SK-N-SH treated with all-trans-retinoic acid at 6 μM for 48 hours (cell line): ENCODE results near the gene CPZ.

Experiments used
- ATAC-seq: fragments of 200-7000 bp; cut with Tn5 transposase; 3 replicates; pipeline ENCODE4 v1.9.1; 2020; ENCODE audit warnings: mild to moderate bottlenecking, moderate library complexity
- ARNTL ChIP-seq: fragments of 450-650 bp; formaldehyde crosslinking; IDR thresholded peaks from 2 replicates; pipeline ENCODE4 v1.5.0; 2020; ENCODE audit warnings: low read depth, mild to moderate bottlenecking, moderate library complexity, borderline replicate concordance
- BACH2 ChIP-seq: fragments of 250-450 bp; sonication (Bioruptor Pico); IDR thresholded peaks from 2 replicates; pipeline ENCODE4 v1.9.0; 2021; ENCODE audit warnings: mild to moderate bottlenecking, borderline replicate concordance
- CSDC2 ChIP-seq: fragments of 250-450 bp; sonication (Bioruptor Pico); IDR thresholded peaks from 2 replicates; pipeline ENCODE4 v1.5.0; 2020; ENCODE audit warnings: mild to moderate bottlenecking, moderate library complexity
- ESRRG ChIP-seq: fragments of 250-450 bp; sonication (Bioruptor Pico); IDR thresholded peaks from 2 replicates; pipeline ENCODE4 v1.6.1; 2021; ENCODE audit warnings: mild to moderate bottlenecking
- GLIS3 ChIP-seq: fragments of 250-450 bp; sonication (Bioruptor Pico); IDR thresholded peaks from 2 replicates; pipeline ENCODE4 v1.5.0; 2020; ENCODE audit warnings: mild to moderate bottlenecking, moderate library complexity
- ISL1 ChIP-seq: fragments of 250-450 bp; sonication (Bioruptor Pico); IDR thresholded peaks from 2 replicates; pipeline ENCODE4 v2.1.2; 2022; ENCODE audit warnings: mild to moderate bottlenecking, moderate library complexity
- OSR1 ChIP-seq: fragments of 250-450 bp; sonication (Bioruptor Pico); IDR thresholded peaks from 2 replicates; pipeline ENCODE4 v1.8.0; 2022; ENCODE audit warnings: moderate library complexity, mild to moderate bottlenecking, inconsistent platforms
- PPARA ChIP-seq: fragments of 250-450 bp; sonication (Bioruptor Pico); IDR thresholded peaks from 2 replicates; pipeline ENCODE4 v1.5.0; 2020; ENCODE audit warnings: mild to moderate bottlenecking, borderline replicate concordance
- RARB ChIP-seq: fragments of 250-450 bp; sonication (Bioruptor Pico); IDR thresholded peaks from 2 replicates; pipeline ENCODE4 v1.8.0; 2021; ENCODE audit warnings: mild to moderate bottlenecking, moderate library complexity
- SNAI2 ChIP-seq: fragments of 250-450 bp; sonication (Bioruptor Pico); IDR thresholded peaks from 2 replicates; pipeline ENCODE4 v1.5.0; 2020; ENCODE audit warnings: mild to moderate bottlenecking, moderate library complexity
- TOX ChIP-seq: fragments of 250-450 bp; sonication (Bioruptor Pico); IDR thresholded peaks from 2 replicates; pipeline ENCODE4 v1.8.0; 2021; ENCODE audit warnings: mild to moderate bottlenecking, moderate library complexity, borderline replicate concordance
- ZFP3 ChIP-seq: fragments of 250-450 bp; sonication (Bioruptor Pico); IDR thresholded peaks from 2 replicates; pipeline ENCODE4 v1.5.0; 2020; ENCODE audit warnings: mild to moderate bottlenecking, moderate library complexity
- ZFP30 ChIP-seq: fragments of 450-650 bp; formaldehyde crosslinking; IDR thresholded peaks from 2 replicates; pipeline ENCODE4 v1.5.0; 2022; ENCODE audit warnings: mild to moderate bottlenecking, moderate library complexity
- ZNF565 ChIP-seq: fragments of 450-650 bp; formaldehyde crosslinking; conservative IDR thresholded peaks from 2 replicates; pipeline ENCODE4 v1.5.0; 2020; ENCODE audit warnings: low read depth, mild to moderate bottlenecking, moderate library complexity
- ZNF70 ChIP-seq: fragments of 450-650 bp; formaldehyde crosslinking; IDR thresholded peaks from 2 replicates; pipeline ENCODE4 v1.5.0; 2020; ENCODE audit warnings: mild to moderate bottlenecking, moderate library complexity
- ZNF8 ChIP-seq: fragments of 450-650 bp; formaldehyde crosslinking; IDR thresholded peaks from 2 replicates; pipeline ENCODE4 v1.5.0; 2020; ENCODE audit warnings: mild to moderate bottlenecking, moderate library complexity
- TF ChIP-seq, protein P1 (sequence below): fragments of 250-450 bp; sonication (Bioruptor Pico); IDR thresholded peaks from 2 replicates; pipeline ENCODE4 v1.8.0; 2020; ENCODE audit warnings: mild to moderate bottlenecking, moderate library complexity, borderline replicate concordance
- TF ChIP-seq, protein P2 (sequence below): fragments of 250-450 bp; sonication (Bioruptor Pico); IDR thresholded peaks from 2 replicates; pipeline ENCODE4 v1.5.1; 2020; ENCODE audit warnings: low read depth, mild to moderate bottlenecking, moderate library complexity
- TF ChIP-seq, protein P3 (sequence below): fragments of 250-450 bp; sonication (Bioruptor Pico); IDR thresholded peaks from 2 replicates; pipeline ENCODE4 v1.5.0; 2020; ENCODE audit warnings: mild to moderate bottlenecking, moderate library complexity
- TF ChIP-seq, protein P4 (sequence below): fragments of 250-450 bp; sonication (Bioruptor Pico); IDR thresholded peaks from 2 replicates; pipeline ENCODE4 v1.5.1; 2021; ENCODE audit warnings: mild to moderate bottlenecking, moderate library complexity

Gene CPZ

DNA sequence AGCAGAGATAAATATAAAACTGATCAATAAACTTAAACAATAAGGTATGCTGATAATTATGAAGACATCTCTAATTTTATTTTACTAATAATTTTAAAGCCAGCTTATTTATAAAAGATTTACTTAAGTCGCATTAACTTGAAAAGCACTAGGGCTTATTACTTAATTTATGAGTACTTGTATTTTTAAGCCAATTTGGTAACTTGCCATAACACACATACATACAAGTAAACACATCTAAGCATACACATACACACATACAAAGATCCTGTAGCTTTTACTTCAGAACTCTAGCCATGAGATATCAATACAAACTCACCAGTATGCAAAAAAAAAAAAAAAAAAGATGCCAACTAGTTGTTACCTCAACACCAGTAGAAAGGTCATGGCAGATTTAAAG is 22.4 kb upstream of the CPZ start:
- TF ChIP-seq, protein P1, sequence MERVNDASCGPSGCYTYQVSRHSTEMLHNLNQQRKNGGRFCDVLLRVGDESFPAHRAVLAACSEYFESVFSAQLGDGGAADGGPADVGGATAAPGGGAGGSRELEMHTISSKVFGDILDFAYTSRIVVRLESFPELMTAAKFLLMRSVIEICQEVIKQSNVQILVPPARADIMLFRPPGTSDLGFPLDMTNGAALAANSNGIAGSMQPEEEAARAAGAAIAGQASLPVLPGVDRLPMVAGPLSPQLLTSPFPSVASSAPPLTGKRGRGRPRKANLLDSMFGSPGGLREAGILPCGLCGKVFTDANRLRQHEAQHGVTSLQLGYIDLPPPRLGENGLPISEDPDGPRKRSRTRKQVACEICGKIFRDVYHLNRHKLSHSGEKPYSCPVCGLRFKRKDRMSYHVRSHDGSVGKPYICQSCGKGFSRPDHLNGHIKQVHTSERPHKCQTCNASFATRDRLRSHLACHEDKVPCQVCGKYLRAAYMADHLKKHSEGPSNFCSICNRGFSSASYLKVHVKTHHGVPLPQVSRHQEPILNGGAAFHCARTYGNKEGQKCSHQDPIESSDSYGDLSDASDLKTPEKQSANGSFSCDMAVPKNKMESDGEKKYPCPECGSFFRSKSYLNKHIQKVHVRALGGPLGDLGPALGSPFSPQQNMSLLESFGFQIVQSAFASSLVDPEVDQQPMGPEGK = no peak
- no peak for TF ChIP-seq ZFP30 (CRISPR knock-in tag)
- TF ChIP-seq GLIS3 = no peak
- TF ChIP-seq, protein P2, sequence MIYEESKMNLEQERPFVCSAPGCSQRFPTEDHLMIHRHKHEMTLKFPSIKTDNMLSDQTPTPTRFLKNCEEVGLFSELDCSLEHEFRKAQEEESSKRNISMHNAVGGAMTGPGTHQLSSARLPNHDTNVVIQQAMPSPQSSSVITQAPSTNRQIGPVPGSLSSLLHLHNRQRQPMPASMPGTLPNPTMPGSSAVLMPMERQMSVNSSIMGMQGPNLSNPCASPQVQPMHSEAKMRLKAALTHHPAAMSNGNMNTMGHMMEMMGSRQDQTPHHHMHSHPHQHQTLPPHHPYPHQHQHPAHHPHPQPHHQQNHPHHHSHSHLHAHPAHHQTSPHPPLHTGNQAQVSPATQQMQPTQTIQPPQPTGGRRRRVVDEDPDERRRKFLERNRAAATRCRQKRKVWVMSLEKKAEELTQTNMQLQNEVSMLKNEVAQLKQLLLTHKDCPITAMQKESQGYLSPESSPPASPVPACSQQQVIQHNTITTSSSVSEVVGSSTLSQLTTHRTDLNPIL (CRISPR knock-in tag) = no peak
- TF ChIP-seq CSDC2 (CRISPR knock-in tag) = no peak
- no peak for TF ChIP-seq ARNTL (CRISPR knock-in tag)
- no peak for TF ChIP-seq SNAI2 (CRISPR knock-in tag)
- TF ChIP-seq ISL1 (CRISPR knock-in tag) = no peak
- no peak for TF ChIP-seq ZNF8 (CRISPR knock-in tag)
- TF ChIP-seq, protein P3, sequence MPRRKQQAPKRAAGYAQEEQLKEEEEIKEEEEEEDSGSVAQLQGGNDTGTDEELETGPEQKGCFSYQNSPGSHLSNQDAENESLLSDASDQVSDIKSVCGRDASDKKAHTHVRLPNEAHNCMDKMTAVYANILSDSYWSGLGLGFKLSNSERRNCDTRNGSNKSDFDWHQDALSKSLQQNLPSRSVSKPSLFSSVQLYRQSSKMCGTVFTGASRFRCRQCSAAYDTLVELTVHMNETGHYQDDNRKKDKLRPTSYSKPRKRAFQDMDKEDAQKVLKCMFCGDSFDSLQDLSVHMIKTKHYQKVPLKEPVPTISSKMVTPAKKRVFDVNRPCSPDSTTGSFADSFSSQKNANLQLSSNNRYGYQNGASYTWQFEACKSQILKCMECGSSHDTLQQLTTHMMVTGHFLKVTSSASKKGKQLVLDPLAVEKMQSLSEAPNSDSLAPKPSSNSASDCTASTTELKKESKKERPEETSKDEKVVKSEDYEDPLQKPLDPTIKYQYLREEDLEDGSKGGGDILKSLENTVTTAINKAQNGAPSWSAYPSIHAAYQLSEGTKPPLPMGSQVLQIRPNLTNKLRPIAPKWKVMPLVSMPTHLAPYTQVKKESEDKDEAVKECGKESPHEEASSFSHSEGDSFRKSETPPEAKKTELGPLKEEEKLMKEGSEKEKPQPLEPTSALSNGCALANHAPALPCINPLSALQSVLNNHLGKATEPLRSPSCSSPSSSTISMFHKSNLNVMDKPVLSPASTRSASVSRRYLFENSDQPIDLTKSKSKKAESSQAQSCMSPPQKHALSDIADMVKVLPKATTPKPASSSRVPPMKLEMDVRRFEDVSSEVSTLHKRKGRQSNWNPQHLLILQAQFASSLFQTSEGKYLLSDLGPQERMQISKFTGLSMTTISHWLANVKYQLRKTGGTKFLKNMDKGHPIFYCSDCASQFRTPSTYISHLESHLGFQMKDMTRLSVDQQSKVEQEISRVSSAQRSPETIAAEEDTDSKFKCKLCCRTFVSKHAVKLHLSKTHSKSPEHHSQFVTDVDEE = no peak
- no peak for TF ChIP-seq ZNF70 (CRISPR knock-in tag)
- no peak for TF ChIP-seq BACH2
- no peak for TF ChIP-seq PPARA (CRISPR knock-in tag)
- TF ChIP-seq ZNF565 = no peak
- TF ChIP-seq RARB (CRISPR knock-in tag) = no peak
- TF ChIP-seq, protein P4, sequence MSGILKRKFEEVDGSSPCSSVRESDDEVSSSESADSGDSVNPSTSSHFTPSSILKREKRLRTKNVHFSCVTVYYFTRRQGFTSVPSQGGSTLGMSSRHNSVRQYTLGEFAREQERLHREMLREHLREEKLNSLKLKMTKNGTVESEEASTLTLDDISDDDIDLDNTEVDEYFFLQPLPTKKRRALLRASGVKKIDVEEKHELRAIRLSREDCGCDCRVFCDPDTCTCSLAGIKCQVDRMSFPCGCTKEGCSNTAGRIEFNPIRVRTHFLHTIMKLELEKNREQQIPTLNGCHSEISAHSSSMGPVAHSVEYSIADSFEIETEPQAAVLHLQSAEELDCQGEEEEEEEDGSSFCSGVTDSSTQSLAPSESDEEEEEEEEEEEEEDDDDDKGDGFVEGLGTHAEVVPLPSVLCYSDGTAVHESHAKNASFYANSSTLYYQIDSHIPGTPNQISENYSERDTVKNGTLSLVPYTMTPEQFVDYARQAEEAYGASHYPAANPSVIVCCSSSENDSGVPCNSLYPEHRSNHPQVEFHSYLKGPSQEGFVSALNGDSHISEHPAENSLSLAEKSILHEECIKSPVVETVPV (CRISPR knock-in tag) = no peak
- no peak for ATAC-seq

DNA sequence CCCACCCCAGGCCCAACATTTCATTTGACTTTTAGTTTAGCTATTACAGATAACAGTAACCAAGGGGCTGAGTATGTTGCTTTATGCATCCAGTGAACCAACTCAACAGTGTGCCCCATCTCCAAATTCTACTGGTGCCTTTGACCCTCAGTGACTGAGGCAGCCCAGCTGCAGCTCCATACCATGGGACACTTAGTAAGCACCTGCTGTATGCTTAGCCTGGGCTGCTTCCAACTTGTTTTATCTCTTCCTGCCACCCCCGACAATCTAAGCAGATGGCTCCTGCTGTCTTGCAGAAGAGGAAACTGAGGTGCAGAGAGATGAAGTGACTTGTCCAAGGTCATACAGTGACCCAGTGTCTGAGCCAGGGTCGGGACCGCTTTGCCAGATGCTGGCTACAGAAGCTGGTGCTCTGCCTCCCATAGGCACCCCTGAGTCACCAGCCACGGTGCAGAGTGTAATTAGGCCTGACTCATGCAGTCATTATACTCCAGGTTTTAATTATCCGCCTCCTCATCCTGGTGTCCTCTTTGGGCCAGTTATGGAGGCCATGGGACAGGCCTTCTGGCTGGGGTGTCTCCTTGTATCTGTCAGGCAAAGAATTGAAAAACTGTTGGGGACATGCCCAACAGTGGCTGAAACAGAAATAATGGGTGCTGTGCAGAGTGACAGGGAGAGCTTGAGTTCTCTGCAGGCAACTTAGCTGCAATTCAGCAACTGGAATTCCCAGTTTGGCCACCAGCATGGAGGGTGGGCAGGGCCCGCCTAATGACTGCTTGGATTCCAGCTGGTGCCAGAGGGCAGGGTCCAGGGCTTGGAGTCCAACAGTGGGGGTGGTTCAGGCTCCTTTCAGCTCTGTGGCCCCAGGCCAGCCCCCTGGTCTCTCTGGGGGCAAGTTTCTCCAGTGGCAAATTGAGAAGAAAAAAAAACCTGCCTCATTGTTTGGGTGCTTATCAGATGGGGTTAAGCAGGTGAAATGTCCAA is 20.6 kb upstream of the CPZ start:
- TF ChIP-seq SNAI2 (CRISPR knock-in tag) (no peak), ZFP3 (CRISPR knock-in tag) (no peak), TOX (no peak), OSR1 (CRISPR knock-in tag) (no peak), ARNTL (CRISPR knock-in tag) (no peak), BACH2 (no peak), ZNF565 (no peak), ZNF70 (CRISPR knock-in tag) (no peak), CSDC2 (CRISPR knock-in tag) (no peak), GLIS3 (no peak), RARB (CRISPR knock-in tag) (no peak), ESRRG (no peak)
- TF ChIP-seq, protein P2 (CRISPR knock-in tag) = no peak
- TF ChIP-seq, protein P4 (CRISPR knock-in tag) = no peak
- TF ChIP-seq, protein P3 = no peak
- TF ChIP-seq, protein P1 = no peak
- ATAC-seq = no peak
